ENCODE results near the gene EARS2. TPM values are rescaled to one million over a fixed set of nuclear protein-coding genes. Genes with fewer than 3 reads are reported as not detected.
"Not testable (repeated sequence)": the region's sequence is repeated elsewhere in the genome, so short reads cannot be mapped to it uniquely, and the experiment has no call there.

Gene EARS2
- total RNA-seq, 1 experiment from 2014 or later, result 38.9 TPM

GRCh38 chr16:23485841-23486240 lies 71.3 kb downstream of the EARS2 start:
- intact Hi-C loops (cut with micrococcal nuclease; ENCODE audit: unreplicated experiment), result no loop called here
- no peaks in the 10 kb centered on the region for H3K9me3 ChIP-seq (ENCODE audit: low read depth, low read length, poor library complexity, severe bottlenecking)
- no peak overlapping the region for H3K4me3 ChIP-seq (ENCODE audit: low read depth, low read length, poor library complexity, severe bottlenecking)
- TF ChIP-seq EZH2 (IDR thresholded peaks at IDR 0.05; ENCODE audit: borderline replicate concordance, low read depth, low read length, poor library complexity, severe bottlenecking), result no peak
- no peak for TF ChIP-seq CTCF (conservative IDR thresholded peaks at IDR 0.05; ENCODE audit: low read depth, low read length)
- ChIA-PET CTCF (no interaction called here), POLR2A (ENCODE audit: low non-redundant PET) (no interaction called here)
- no peaks in the 10 kb centered on the region for H3K27me3 ChIP-seq (replicated peaks; ENCODE audit: insufficient read depth, low read depth, low read length, poor library complexity)
- no peaks in the 10 kb centered on the region for H3K4me1 ChIP-seq (ENCODE audit: insufficient read depth, low read length, poor library complexity, severe bottlenecking)
- no peak for DNase-seq (ENCODE audit: low spot score)
- peaks cover 95% of the 10 kb centered on the region for H3K36me3 ChIP-seq (ENCODE audit: insufficient read depth, low read length, poor library complexity, severe bottlenecking)
- no peak overlapping the region for H3K27ac ChIP-seq (ENCODE audit: low read depth, low read length, poor library complexity, severe bottlenecking)
- no TSS peak for BruUV-seq (replicated peaks)

- Histone ChIP-seq H3K27me3 (replicated peaks; ENCODE audit: insufficient read depth, low read depth, low read length, poor library complexity) (no peaks in the 10 kb centered on the region), H3K4me3 (ENCODE audit: low read depth, low read length, poor library complexity, severe bottlenecking) (no peak overlapping the region), H3K36me3 (ENCODE audit: insufficient read depth, low read length, poor library complexity, severe bottlenecking) (peaks cover 95% of the 10 kb centered on the region), H3K9me3 (ENCODE audit: low read depth, low read length, poor library complexity, severe bottlenecking) (no peaks in the 10 kb centered on the region), H3K4me1 (ENCODE audit: insufficient read depth, low read length, poor library complexity, severe bottlenecking) (no peaks in the 10 kb centered on the region), H3K27ac (ENCODE audit: low read depth, low read length, poor library complexity, severe bottlenecking) (no peak overlapping the region)
- DNase-seq (ENCODE audit: low spot score), result no peak
- intact Hi-C loops (cut with micrococcal nuclease; ENCODE audit: unreplicated experiment), result no loop called here
- BruUV-seq (replicated peaks), result no TSS peak
- CTCF ChIA-PET, result interaction anchor here (0.6 kb wide), 1 partner anchor 586 kb away, joined by 3 read pairs; no protein-coding TSS in a partner anchor
- no peak for TF ChIP-seq EZH2 (IDR thresholded peaks at IDR 0.05; ENCODE audit: borderline replicate concordance, low read depth, low read length, poor library complexity, severe bottlenecking)
- no peak for TF ChIP-seq CTCF (conservative IDR thresholded peaks at IDR 0.05; ENCODE audit: low read depth, low read length)
- POLR2A ChIA-PET (ENCODE audit: low non-redundant PET), result no interaction called here
Observed at GRCh38 chr16:23485257-23485614, 71.9 kb downstream of the EARS2 start.

- TF ChIP-seq EZH2 (IDR thresholded peaks at IDR 0.05; ENCODE audit: borderline replicate concordance, low read depth, low read length, poor library complexity, severe bottlenecking), result no peak
- no peak for TF ChIP-seq CTCF (conservative IDR thresholded peaks at IDR 0.05; ENCODE audit: low read depth, low read length)
- BruUV-seq (replicated peaks), result no TSS peak
Observed at GRCh38 chr16:23484510-23485256, 72.5 kb downstream of the EARS2 start.

GRCh38 chr16:23483492-23483891 lies 73.7 kb downstream of the EARS2 start:
- H3K36me3 ChIP-seq (ENCODE audit: insufficient read depth, low read length, poor library complexity, severe bottlenecking), result peaks cover 93% of the 10 kb centered on the region
- POLR2A ChIA-PET (ENCODE audit: low non-redundant PET); CTCF ChIA-PET: not testable (repeated sequence)

More at GRCh38 chr16:23484510-23485256, 72.5 kb downstream of the EARS2 start:
- ChIA-PET CTCF (interaction anchor here (0.6 kb wide), 1 partner anchor 586 kb away, joined by 3 read pairs; no protein-coding TSS in a partner anchor), POLR2A (ENCODE audit: low non-redundant PET) (no interaction called here)
- Histone ChIP-seq H3K9me3 (ENCODE audit: low read depth, low read length, poor library complexity, severe bottlenecking) (no peaks in the 10 kb centered on the region), H3K27ac (ENCODE audit: low read depth, low read length, poor library complexity, severe bottlenecking) (no peak overlapping the region), H3K36me3 (ENCODE audit: insufficient read depth, low read length, poor library complexity, severe bottlenecking) (peaks cover 95% of the 10 kb centered on the region), H3K4me3 (ENCODE audit: low read depth, low read length, poor library complexity, severe bottlenecking) (no peak overlapping the region), H3K27me3 (replicated peaks; ENCODE audit: insufficient read depth, low read depth, low read length, poor library complexity) (no peaks in the 10 kb centered on the region), H3K4me1 (ENCODE audit: insufficient read depth, low read length, poor library complexity, severe bottlenecking) (no peaks in the 10 kb centered on the region)
- intact Hi-C loops (cut with micrococcal nuclease; ENCODE audit: unreplicated experiment), result no loop called here
- DNase-seq (ENCODE audit: low spot score), result no peak

More at GRCh38 chr16:23483492-23483891, 73.7 kb downstream of the EARS2 start:
- DNase-seq (ENCODE audit: low spot score); H3K27me3 ChIP-seq (replicated peaks; ENCODE audit: insufficient read depth, low read depth, low read length, poor library complexity); intact Hi-C loops (cut with micrococcal nuclease; ENCODE audit: unreplicated experiment); H3K4me1 ChIP-seq (ENCODE audit: insufficient read depth, low read length, poor library complexity, severe bottlenecking); H3K9me3 ChIP-seq (ENCODE audit: low read depth, low read length, poor library complexity, severe bottlenecking); H3K27ac ChIP-seq (ENCODE audit: low read depth, low read length, poor library complexity, severe bottlenecking); BruUV-seq (replicated peaks); H3K4me3 ChIP-seq (ENCODE audit: low read depth, low read length, poor library complexity, severe bottlenecking): not testable (repeated sequence)
